Measurements from ENCODE around the gene MSTN.

Gene MSTN

GRCh38 chr2:190062601-190063000 lies at the start of gene MSTN:
Gene MSTN, minus strand, starts transcription at chr2:190062729. Its CDS starts 133 bp downstream, at chr2:190062596.
- Histone ChIP-seq H3K9me3 (ENCODE audit: control insufficient read depth in 2 of 2, low read length in 2 of 2) (no peaks in the 10 kb centered on the region), H3K9ac (ENCODE audit: low read depth in 1 of 2, low read length in 2 of 2) (no peak within 1 kb of the TSS), H3K27ac (ENCODE audit: low read depth in 2 of 2, low read length in 2 of 2) (no peak within 1 kb of the TSS), H3K27me3 (ENCODE audit: control insufficient read depth in 2 of 2, insufficient read depth in 2 of 2, low read length in 2 of 2) (no peaks in the 10 kb centered on the region), H3K4me1 (ENCODE audit: control insufficient read depth in 2 of 2, insufficient read depth in 2 of 2, low read length in 2 of 2) (no peaks in the 10 kb centered on the region), H3K4me3 (ENCODE audit: low read length in 2 of 2) (peak within 1 kb of the TSS in 1 of 2 donors; percentile 8), H3K36me3 (ENCODE audit: control insufficient read depth in 2 of 2, insufficient read depth in 2 of 2, low read length in 2 of 2) (no peaks in the 10 kb centered on the region)

GRCh38 chr2:190111166-190111565 lies 48.6 kb upstream of the MSTN start:
- Histone ChIP-seq H3K27me3 (ENCODE audit: control insufficient read depth in 2 of 2, insufficient read depth in 2 of 2, low read length in 2 of 2) (no peaks in the 10 kb centered on the region), H3K9ac (ENCODE audit: low read depth in 1 of 2, low read length in 2 of 2) (no peak overlapping the region), H3K27ac (ENCODE audit: low read depth in 2 of 2, low read length in 2 of 2) (no peak overlapping the region), H3K9me3 (ENCODE audit: control insufficient read depth in 2 of 2, low read length in 2 of 2) (no peaks in the 10 kb centered on the region), H3K36me3 (ENCODE audit: control insufficient read depth in 2 of 2, insufficient read depth in 2 of 2, low read length in 2 of 2) (no peaks in the 10 kb centered on the region), H3K4me3 (ENCODE audit: low read length in 2 of 2) (no peak overlapping the region), H3K4me1 (ENCODE audit: control insufficient read depth in 2 of 2, insufficient read depth in 2 of 2, low read length in 2 of 2) (no peaks in the 10 kb centered on the region)

GRCh38 chr2:190110699-190111098 lies 48.2 kb upstream of the MSTN start:
- Histone ChIP-seq H3K9me3 (ENCODE audit: control insufficient read depth in 2 of 2, low read length in 2 of 2) (no peaks in the 10 kb centered on the region), H3K27ac (ENCODE audit: low read depth in 2 of 2, low read length in 2 of 2) (no peak overlapping the region), H3K36me3 (ENCODE audit: control insufficient read depth in 2 of 2, insufficient read depth in 2 of 2, low read length in 2 of 2) (no peaks in the 10 kb centered on the region), H3K27me3 (ENCODE audit: control insufficient read depth in 2 of 2, insufficient read depth in 2 of 2, low read length in 2 of 2) (no peaks in the 10 kb centered on the region), H3K9ac (ENCODE audit: low read depth in 1 of 2, low read length in 2 of 2) (no peak overlapping the region), H3K4me1 (ENCODE audit: control insufficient read depth in 2 of 2, insufficient read depth in 2 of 2, low read length in 2 of 2) (no peaks in the 10 kb centered on the region), H3K4me3 (ENCODE audit: low read length in 2 of 2) (no peak overlapping the region)

GRCh38 chr2:190110131-190110530 lies 47.6 kb upstream of the MSTN start:
- Histone ChIP-seq H3K4me1 (ENCODE audit: control insufficient read depth in 2 of 2, insufficient read depth in 2 of 2, low read length in 2 of 2) (no peaks in the 10 kb centered on the region), H3K36me3 (ENCODE audit: control insufficient read depth in 2 of 2, insufficient read depth in 2 of 2, low read length in 2 of 2) (no peaks in the 10 kb centered on the region), H3K9me3 (ENCODE audit: control insufficient read depth in 2 of 2, low read length in 2 of 2) (no peaks in the 10 kb centered on the region), H3K27ac (ENCODE audit: low read depth in 2 of 2, low read length in 2 of 2) (no peak overlapping the region), H3K4me3 (ENCODE audit: low read length in 2 of 2) (no peak overlapping the region), H3K27me3 (ENCODE audit: control insufficient read depth in 2 of 2, insufficient read depth in 2 of 2, low read length in 2 of 2) (no peaks in the 10 kb centered on the region), H3K9ac (ENCODE audit: low read depth in 1 of 2, low read length in 2 of 2) (no peak overlapping the region)

GRCh38 chr2:190107409-190107808 lies 44.9 kb upstream of the MSTN start:
- no peaks in the 10 kb centered on the region for H3K27me3 ChIP-seq (ENCODE audit: control insufficient read depth in 2 of 2, insufficient read depth in 2 of 2, low read length in 2 of 2)
- H3K4me3 ChIP-seq (ENCODE audit: low read length in 2 of 2), result no peak overlapping the region
- no peaks in the 10 kb centered on the region for H3K36me3 ChIP-seq (ENCODE audit: control insufficient read depth in 2 of 2, insufficient read depth in 2 of 2, low read length in 2 of 2)
- H3K9me3 ChIP-seq (ENCODE audit: control insufficient read depth in 2 of 2, low read length in 2 of 2), result no peaks in the 10 kb centered on the region
- H3K4me1 ChIP-seq (ENCODE audit: control insufficient read depth in 2 of 2, insufficient read depth in 2 of 2, low read length in 2 of 2), result no peaks in the 10 kb centered on the region
- H3K9ac ChIP-seq (ENCODE audit: low read depth in 1 of 2, low read length in 2 of 2), result no peak overlapping the region
- H3K27ac ChIP-seq (ENCODE audit: low read depth in 2 of 2, low read length in 2 of 2), result no peak overlapping the region

GRCh38 chr2:190106783-190107182 lies 44.3 kb upstream of the MSTN start:
- H3K27ac ChIP-seq (ENCODE audit: low read depth in 2 of 2, low read length in 2 of 2), result no peak overlapping the region
- H3K9ac ChIP-seq (ENCODE audit: low read depth in 1 of 2, low read length in 2 of 2), result no peak overlapping the region

GRCh38 chr2:190105554-190105953 lies 43.0 kb upstream of the MSTN start:
- Histone ChIP-seq H3K27me3 (ENCODE audit: control insufficient read depth in 2 of 2, insufficient read depth in 2 of 2, low read length in 2 of 2) (no peaks in the 10 kb centered on the region), H3K4me1 (ENCODE audit: control insufficient read depth in 2 of 2, insufficient read depth in 2 of 2, low read length in 2 of 2) (no peaks in the 10 kb centered on the region), H3K9ac (ENCODE audit: low read depth in 1 of 2, low read length in 2 of 2) (no peak overlapping the region), H3K4me3 (ENCODE audit: low read length in 2 of 2) (no peak overlapping the region), H3K27ac (ENCODE audit: low read depth in 2 of 2, low read length in 2 of 2) (no peak overlapping the region), H3K9me3 (ENCODE audit: control insufficient read depth in 2 of 2, low read length in 2 of 2) (no peaks in the 10 kb centered on the region), H3K36me3 (ENCODE audit: control insufficient read depth in 2 of 2, insufficient read depth in 2 of 2, low read length in 2 of 2) (no peaks in the 10 kb centered on the region)

More at GRCh38 chr2:190106783-190107182, 44.3 kb upstream of the MSTN start:
- no peaks in the 10 kb centered on the region for H3K4me1 ChIP-seq (ENCODE audit: control insufficient read depth in 2 of 2, insufficient read depth in 2 of 2, low read length in 2 of 2)
- H3K9me3 ChIP-seq (ENCODE audit: control insufficient read depth in 2 of 2, low read length in 2 of 2), result no peaks in the 10 kb centered on the region
- H3K27me3 ChIP-seq (ENCODE audit: control insufficient read depth in 2 of 2, insufficient read depth in 2 of 2, low read length in 2 of 2), result no peaks in the 10 kb centered on the region
- H3K4me3 ChIP-seq (ENCODE audit: low read length in 2 of 2), result no peak overlapping the region
- H3K36me3 ChIP-seq (ENCODE audit: control insufficient read depth in 2 of 2, insufficient read depth in 2 of 2, low read length in 2 of 2), result no peaks in the 10 kb centered on the region

- H3K27ac ChIP-seq (ENCODE audit: low read depth in 2 of 2, low read length in 2 of 2), result no peak overlapping the region
- H3K9me3 ChIP-seq (ENCODE audit: control insufficient read depth in 2 of 2, low read length in 2 of 2), result no peaks in the 10 kb centered on the region
- no peak overlapping the region for H3K4me3 ChIP-seq (ENCODE audit: low read length in 2 of 2)
Observed at GRCh38 chr2:190103144-190103543, 40.6 kb upstream of the MSTN start.

GRCh38 chr2:190099890-190100697 lies 37.6 kb upstream of the MSTN start:
- Histone ChIP-seq H3K9me3 (ENCODE audit: control insufficient read depth in 2 of 2, low read length in 2 of 2) (no peaks in the 10 kb centered on the region), H3K4me1 (ENCODE audit: control insufficient read depth in 2 of 2, insufficient read depth in 2 of 2, low read length in 2 of 2) (peaks cover 0 to 4% of the 10 kb centered on the region in 2 donors), H3K4me3 (ENCODE audit: low read length in 2 of 2) (no peak overlapping the region), H3K27me3 (ENCODE audit: control insufficient read depth in 2 of 2, insufficient read depth in 2 of 2, low read length in 2 of 2) (no peaks in the 10 kb centered on the region), H3K36me3 (ENCODE audit: control insufficient read depth in 2 of 2, insufficient read depth in 2 of 2, low read length in 2 of 2) (no peaks in the 10 kb centered on the region), H3K27ac (ENCODE audit: low read depth in 2 of 2, low read length in 2 of 2) (no peak overlapping the region), H3K9ac (ENCODE audit: low read depth in 1 of 2, low read length in 2 of 2) (no peak overlapping the region)

More at GRCh38 chr2:190103144-190103543, 40.6 kb upstream of the MSTN start:
- H3K9ac ChIP-seq (ENCODE audit: low read depth in 1 of 2, low read length in 2 of 2), result no peak overlapping the region
- peaks cover 0 to 4% of the 10 kb centered on the region in 2 donors for H3K4me1 ChIP-seq (ENCODE audit: control insufficient read depth in 2 of 2, insufficient read depth in 2 of 2, low read length in 2 of 2)
- H3K36me3 ChIP-seq (ENCODE audit: control insufficient read depth in 2 of 2, insufficient read depth in 2 of 2, low read length in 2 of 2), result no peaks in the 10 kb centered on the region
- H3K27me3 ChIP-seq (ENCODE audit: control insufficient read depth in 2 of 2, insufficient read depth in 2 of 2, low read length in 2 of 2), result no peaks in the 10 kb centered on the region

GRCh38 chr2:190098851-190099250 lies 36.3 kb upstream of the MSTN start:
- H3K27me3 ChIP-seq (ENCODE audit: control insufficient read depth in 2 of 2, insufficient read depth in 2 of 2, low read length in 2 of 2), result no peaks in the 10 kb centered on the region
- H3K9me3 ChIP-seq (ENCODE audit: control insufficient read depth in 2 of 2, low read length in 2 of 2), result no peaks in the 10 kb centered on the region
- H3K4me3 ChIP-seq (ENCODE audit: low read length in 2 of 2), result no peak overlapping the region
- no peaks in the 10 kb centered on the region for H3K36me3 ChIP-seq (ENCODE audit: control insufficient read depth in 2 of 2, insufficient read depth in 2 of 2, low read length in 2 of 2)
- H3K27ac ChIP-seq (ENCODE audit: low read depth in 2 of 2, low read length in 2 of 2), result no peak overlapping the region
- peaks cover 0 to 4% of the 10 kb centered on the region in 2 donors for H3K4me1 ChIP-seq (ENCODE audit: control insufficient read depth in 2 of 2, insufficient read depth in 2 of 2, low read length in 2 of 2)
- H3K9ac ChIP-seq (ENCODE audit: low read depth in 1 of 2, low read length in 2 of 2), result no peak overlapping the region

All from mucosa of rectum (tissue), 2 donors.